ENCODE measurements around the gene FBXL13.
"Not testable (repeated sequence)": the region's sequence is repeated elsewhere in the genome, so short reads cannot be mapped to it uniquely, and the experiment has no call there.

FBXL13 gene

GRCh38 chr7:102811942-102812678, 262.5 kb downstream of the FBXL13 start:
- DNase-seq: no peak

GRCh38 chr7:102810916-102811315, 263.7 kb downstream of the FBXL13 start:
- DNase-seq: no peak

GRCh38 chr7:102806613-102807012, 268.0 kb downstream of the FBXL13 start:
- no peak for DNase-seq

GRCh38 chr7:102795987-102796595, 278.5 kb downstream of the FBXL13 start:
- peak; percentile 45 for DNase-seq

GRCh38 chr7:102794567-102794966, 280.0 kb downstream of the FBXL13 start:
- DNase-seq: not testable (repeated sequence)

GRCh38 chr7:102791831-102792230, 282.8 kb downstream of the FBXL13 start:
- DNase-seq: not testable (repeated sequence)

GRCh38 chr7:102791367-102791766, 283.2 kb downstream of the FBXL13 start:
- not testable (repeated sequence) for DNase-seq

- not testable (repeated sequence) for DNase-seq
Observed at GRCh38 chr7:102790364-102791100, 284.1 kb downstream of the FBXL13 start.

GRCh38 chr7:102788770-102789169, 285.8 kb downstream of the FBXL13 start:
- DNase-seq: not testable (repeated sequence)

- DNase-seq: not testable (repeated sequence)
Observed at GRCh38 chr7:102780926-102781325, 293.7 kb downstream of the FBXL13 start.

GRCh38 chr7:102778663-102779062, 295.9 kb downstream of the FBXL13 start:
- not testable (repeated sequence) for DNase-seq

- DNase-seq: not testable (repeated sequence)
Observed at GRCh38 chr7:102776217-102776616, 298.4 kb downstream of the FBXL13 start.

- DNase-seq: not testable (repeated sequence)
Observed at GRCh38 chr7:102770467-102770866, 304.1 kb downstream of the FBXL13 start.

GRCh38 chr7:102769657-102770192, 304.9 kb downstream of the FBXL13 start:
- not testable (repeated sequence) for DNase-seq

- DNase-seq: not testable (repeated sequence)
Observed at GRCh38 chr7:102763295-102763905, 311.2 kb downstream of the FBXL13 start.
